SK-N-SH (cell line): ENCODE measurements around the gene FLACC1. TPM values are rescaled to one million over a fixed set of nuclear protein-coding genes. Genes with fewer than 3 reads are reported as not detected.

Experiments used
- CTCF ChIA-PET: fragments of 300-600, 350-600 bp; formaldehyde crosslinking; extraction: SDS; loops from one replicate; lab custom pipeline; 2021; lab: Yijun Ruan, JAX
- POLR2A ChIA-PET: fragments of 350-600 bp; sonication (Branson Sonifier 250); formaldehyde crosslinking; extraction: SDS; loops from one replicate; lab custom pipeline; 2020; ENCODE audit warnings: antibody characterized with exemption, inconsistent platforms; lab: Yijun Ruan, JAX
- DNase-seq: peaks from one replicate; pipeline ENCODE4 v3.0.0; 2012
- H2AFZ ChIP-seq: fragments of 200-600 bp; sonication (generic); 2 replicates; pipeline ENCODE4 v1.8.1; 2016; ENCODE audit warnings: antibody characterized with exemption, mild to moderate bottlenecking, low read depth
- H3F3A ChIP-seq: fragments of 200-600 bp; sonication (generic); replicated peaks from 2 replicates; pipeline ENCODE3; 2016; ENCODE audit warnings: antibody characterized with exemption, mild to moderate bottlenecking; ENCODE audit not compliant: insufficient read depth
- H3K27ac ChIP-seq, 2 experiments: fragments of 200-500 bp in 1 of 2; fragments of 200-600 bp in 1 of 2; sonication (Bioruptor generic) in 1 of 2; sonication (generic), shearing (Covaris generic) in 1 of 2; 2 replicates each; pipeline versions ENCODE4 v1.5.1 to v1.6.1; 2014 to 2016; ENCODE audit warnings: low read depth in 2 of 2, inconsistent platforms in 1 of 2, low read length in 1 of 2, mild to moderate bottlenecking in 1 of 2, mixed read lengths in 1 of 2
- H3K27me3 ChIP-seq: fragments of 200-600 bp; sonication (generic), shearing (Covaris generic); 2 replicates; pipeline ENCODE4 v1.6.1; 2016; ENCODE audit warnings: mixed run types; ENCODE audit not compliant: insufficient read depth
- H3K36me3 ChIP-seq, 2 experiments: fragments of 200-500 bp in 1 of 2; fragments of 200-600 bp in 1 of 2; sonication (Bioruptor generic) in 1 of 2; sonication (generic) in 1 of 2; replicated peaks in 1 of 2; 2 replicates each; pipeline versions ENCODE3 to v1.5.1; 2014 to 2016; ENCODE audit warnings: low read length in 1 of 2, mild to moderate bottlenecking in 1 of 2; ENCODE audit not compliant: insufficient read depth in 2 of 2, control insufficient read depth in 1 of 2
- H3K4me1 ChIP-seq, 2 experiments: fragments of 200-500 bp in 1 of 2; fragments of 200-600 bp in 1 of 2; sonication (Bioruptor generic) in 1 of 2; sonication (generic), shearing (Covaris generic) in 1 of 2; 2 replicates each; pipeline versions ENCODE4 v1.5.1 to v1.6.1; 2014 to 2016; ENCODE audit warnings: low read depth in 1 of 2, low read length in 1 of 2, mixed run types in 1 of 2; ENCODE audit not compliant: insufficient read depth in 2 of 2, control insufficient read depth in 1 of 2
- H3K4me2 ChIP-seq: fragments of 200-600 bp; sonication (generic), shearing (Covaris generic); 2 replicates; pipeline ENCODE4 v1.6.1; 2017; ENCODE audit warnings: mixed run types
- H3K4me3 ChIP-seq, 2 experiments: fragments of 200-500 bp in 1 of 2; fragments of 200-600 bp in 1 of 2; sonication (Bioruptor generic) in 1 of 2; sonication (generic), shearing (Covaris generic) in 1 of 2; 2 replicates each; pipeline versions ENCODE4 v1.5.1 to v1.8.1; 2014 to 2016; ENCODE audit warnings: low read depth in 2 of 2, inconsistent platforms in 1 of 2, low read length in 1 of 2, mild to moderate bottlenecking in 1 of 2, mixed read lengths in 1 of 2, moderate library complexity in 1 of 2
- H3K79me2 ChIP-seq: fragments of 200-600 bp; sonication (generic); 2 replicates; pipeline ENCODE4 v1.8.1; 2017; ENCODE audit warnings: mild to moderate bottlenecking; ENCODE audit not compliant: insufficient read depth
- H3K9ac ChIP-seq: fragments of 200-600 bp; sonication (generic); 2 replicates; pipeline ENCODE4 v1.6.1; 2017; ENCODE audit warnings: mixed run types
- H3K9me2 ChIP-seq: fragments of 200-600 bp; sonication (generic); 2 replicates; pipeline ENCODE4 v1.6.1; 2017; ENCODE audit warnings: mixed run types
- H3K9me3 ChIP-seq: fragments of 200-600 bp; sonication (generic); 2 replicates; pipeline ENCODE4 v1.6.1; 2017; ENCODE audit warnings: mixed run types, mild to moderate bottlenecking, moderate library complexity
- H4K20me1 ChIP-seq: fragments of 200-600 bp; sonication (generic); 2 replicates; pipeline ENCODE4 v1.6.1; 2017; ENCODE audit warnings: mild to moderate bottlenecking, mixed run types; ENCODE audit not compliant: insufficient read depth
- ELF1 ChIP-seq: IDR thresholded peaks from 2 replicates; pipeline ENCODE4 v1.4.0; 2012
- EZH2phosphoT487 ChIP-seq: fragments of 200-600 bp; sonication (generic); IDR thresholded peaks from 2 replicates; pipeline ENCODE4 v1.6.1; 2017; ENCODE audit warnings: low read depth, mixed run types, mild to moderate bottlenecking, antibody characterized with exemption, moderate library complexity, borderline replicate concordance
- GABPA ChIP-seq: IDR thresholded peaks from 2 replicates; pipeline ENCODE4 v1.4.0; 2012; ENCODE audit warnings: low read depth, mild to moderate bottlenecking
- GATA2 ChIP-seq: sonication (generic); formaldehyde crosslinking; IDR thresholded peaks from 2 replicates; pipeline ENCODE4 v1.5.0; 2020; ENCODE audit warnings: mild to moderate bottlenecking, missing genetic modification reagents
- JUND ChIP-seq: IDR thresholded peaks from 2 replicates; pipeline ENCODE4 v1.4.0; 2012
- RAD21 ChIP-seq: IDR thresholded peaks from 2 replicates; pipeline ENCODE4 v1.6.1; 2012; ENCODE audit warnings: mild to moderate bottlenecking, low read length
- RCOR1 ChIP-seq: fragments of 150-350 bp; IDR thresholded peaks from 2 replicates; pipeline ENCODE4 v1.6.1; 2017; ENCODE audit warnings: antibody characterized with exemption, low read length
- SMC3 ChIP-seq: IDR thresholded peaks from 2 replicates; pipeline ENCODE4 v1.6.1; 2012; ENCODE audit warnings: low read depth, low read length, improper control_type of control experiment
- YY1 ChIP-seq: IDR thresholded peaks from 2 replicates; pipeline ENCODE4 v1.4.0; 2012; ENCODE audit warnings: low read depth, mild to moderate bottlenecking
- WGBS: methylation state at CpG from one replicate; pipeline ENCODE4 v1.1.6; 2017; ENCODE audit warnings: low lambda C conversion rate; 5-methylcytosine and 5-hydroxymethylcytosine counted together
- polyA plus RNA-seq, 3 experiments: library from polyadenylated mRNA; depleted of rRNA; stranded (reverse); fragments of >200 nt; gene quantifications; 2 replicates each; pipeline ENCODE4 v1.2.3, GENCODE V29; 2012
- TF ChIP-seq, protein P1 (sequence below): fragments of 150-350 bp; IDR thresholded peaks from 2 replicates; pipeline ENCODE4 v1.6.1; 2017; ENCODE audit warnings: antibody characterized with exemption, low read length, low read depth, borderline replicate concordance
- TF ChIP-seq, protein P2 (sequence below): fragments of 200-600 bp; sonication (generic); IDR thresholded peaks from 2 replicates; pipeline ENCODE4 v1.6.1; 2017; ENCODE audit warnings: antibody characterized with exemption, mild to moderate bottlenecking, moderate library complexity

The FLACC1 gene
- polyA plus RNA-seq, 1 of the 3 experiments (the other 2 are of a cell fraction), result 0.35 TPM

DNA sequence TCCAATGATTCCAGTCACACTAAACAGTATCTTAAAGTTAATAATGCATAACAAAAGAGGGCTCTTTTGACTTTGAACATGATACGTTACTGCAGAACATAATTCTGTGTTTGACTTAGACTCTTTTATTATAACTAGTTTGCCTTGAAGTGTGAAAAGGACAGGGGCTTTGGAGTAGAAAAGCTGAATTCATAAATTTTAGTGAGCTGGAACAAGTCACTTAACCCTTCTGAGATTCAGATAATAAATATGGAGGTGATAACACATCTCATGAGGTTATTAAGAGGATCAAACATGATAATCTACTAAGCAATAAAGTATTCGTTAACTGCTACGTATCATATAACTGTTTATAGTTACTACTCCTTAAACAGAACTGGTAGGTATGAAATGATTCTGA, 44.7 kb upstream of the FLACC1 start:
- Histone ChIP-seq H3F3A (peaks cover 12% of the 10 kb centered on the region), H3K9me2 (no peaks in the 10 kb centered on the region), H4K20me1 (no peaks in the 10 kb centered on the region), H3K79me2 (peaks cover 35% of the 10 kb centered on the region), H3K4me1 (peaks cover 20 to 29% of the 10 kb centered on the region in 2 experiments; a peak in 2 of 4 replicates), H2AFZ (no peak overlapping the region), H3K9me3 (no peaks in the 10 kb centered on the region), H3K27ac (peak overlapping the region in 1 of 2 experiments; percentile 88; a peak in 1 of 4 replicates), H3K4me3 (no peak overlapping the region), H3K36me3 (peaks cover 29 to 38% of the 10 kb centered on the region in 2 experiments), H3K27me3 (no peaks in the 10 kb centered on the region), H3K9ac (no peak overlapping the region), H3K4me2 (no peak overlapping the region)
- WGBS, result 96% methylated on average over 3 of the region's 3 CpGs
- ChIA-PET POLR2A (no interaction called here), CTCF (no interaction called here)
- no peak for DNase-seq
- TF ChIP-seq, protein P1, sequence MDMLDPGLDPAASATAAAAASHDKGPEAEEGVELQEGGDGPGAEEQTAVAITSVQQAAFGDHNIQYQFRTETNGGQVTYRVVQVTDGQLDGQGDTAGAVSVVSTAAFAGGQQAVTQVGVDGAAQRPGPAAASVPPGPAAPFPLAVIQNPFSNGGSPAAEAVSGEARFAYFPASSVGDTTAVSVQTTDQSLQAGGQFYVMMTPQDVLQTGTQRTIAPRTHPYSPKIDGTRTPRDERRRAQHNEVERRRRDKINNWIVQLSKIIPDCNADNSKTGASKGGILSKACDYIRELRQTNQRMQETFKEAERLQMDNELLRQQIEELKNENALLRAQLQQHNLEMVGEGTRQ, result no peak
- no peak for TF ChIP-seq JUND
- no peak for TF ChIP-seq YY1
- no peak for TF ChIP-seq ELF1
- no peak for TF ChIP-seq EZH2phosphoT487
- TF ChIP-seq RCOR1, result no peak
- no peak for TF ChIP-seq SMC3
- no peak for TF ChIP-seq GATA2 (CRISPR knock-in tag)
- no peak for TF ChIP-seq GABPA

DNA sequence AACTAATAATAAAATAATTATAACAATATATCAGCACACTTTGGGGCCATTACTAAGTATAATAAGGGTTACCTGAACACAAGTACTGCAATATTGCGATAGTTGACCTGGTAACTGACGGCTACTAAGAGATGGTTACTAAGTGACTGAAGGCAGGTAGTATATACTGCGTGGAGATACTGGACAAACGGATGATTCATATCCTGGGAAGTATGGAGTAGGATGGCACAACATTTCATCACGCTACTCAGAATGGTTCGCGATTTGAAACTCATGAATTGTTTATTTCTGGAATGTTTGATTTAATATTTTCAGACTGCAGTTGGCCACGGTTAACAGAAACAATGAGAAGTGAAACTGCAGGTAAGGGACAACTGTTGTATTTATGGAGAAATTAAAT, 39.5 kb upstream of the FLACC1 start:
- Histone ChIP-seq H2AFZ (no peak overlapping the region), H3K9me2 (no peaks in the 10 kb centered on the region), H3K79me2 (peaks cover 2% of the 10 kb centered on the region), H3F3A (peaks cover 10% of the 10 kb centered on the region), H3K4me2 (no peak overlapping the region), H3K4me3 (no peak overlapping the region), H3K36me3 (peaks cover 71 to 72% of the 10 kb centered on the region in 2 experiments), H3K4me1 (peaks cover 0 to 6% of the 10 kb centered on the region in 2 experiments; a peak in 2 of 4 replicates), H3K27me3 (no peaks in the 10 kb centered on the region), H3K27ac (no peak overlapping the region), H4K20me1 (no peaks in the 10 kb centered on the region), H3K9me3 (no peaks in the 10 kb centered on the region), H3K9ac (no peak overlapping the region)
- ChIA-PET CTCF (interaction anchor here (1.0 kb wide), 1 partner anchor 44 kb away, joined by 3 read pairs; no protein-coding TSS in a partner anchor), POLR2A (no interaction called here)
- TF ChIP-seq ELF1 (no peak), RAD21 (no peak)
- TF ChIP-seq, protein P2, sequence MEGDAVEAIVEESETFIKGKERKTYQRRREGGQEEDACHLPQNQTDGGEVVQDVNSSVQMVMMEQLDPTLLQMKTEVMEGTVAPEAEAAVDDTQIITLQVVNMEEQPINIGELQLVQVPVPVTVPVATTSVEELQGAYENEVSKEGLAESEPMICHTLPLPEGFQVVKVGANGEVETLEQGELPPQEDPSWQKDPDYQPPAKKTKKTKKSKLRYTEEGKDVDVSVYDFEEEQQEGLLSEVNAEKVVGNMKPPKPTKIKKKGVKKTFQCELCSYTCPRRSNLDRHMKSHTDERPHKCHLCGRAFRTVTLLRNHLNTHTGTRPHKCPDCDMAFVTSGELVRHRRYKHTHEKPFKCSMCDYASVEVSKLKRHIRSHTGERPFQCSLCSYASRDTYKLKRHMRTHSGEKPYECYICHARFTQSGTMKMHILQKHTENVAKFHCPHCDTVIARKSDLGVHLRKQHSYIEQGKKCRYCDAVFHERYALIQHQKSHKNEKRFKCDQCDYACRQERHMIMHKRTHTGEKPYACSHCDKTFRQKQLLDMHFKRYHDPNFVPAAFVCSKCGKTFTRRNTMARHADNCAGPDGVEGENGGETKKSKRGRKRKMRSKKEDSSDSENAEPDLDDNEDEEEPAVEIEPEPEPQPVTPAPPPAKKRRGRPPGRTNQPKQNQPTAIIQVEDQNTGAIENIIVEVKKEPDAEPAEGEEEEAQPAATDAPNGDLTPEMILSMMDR, result no peak
- TF ChIP-seq, protein P1, result no peak
- WGBS, result 74% methylated on average over 8 of the region's 8 CpGs
- no peak for DNase-seq
